Hepatocyte (in vitro differentiated cells): ENCODE data around the gene CEP89.
"Not testable (repeated sequence)": the region's sequence is repeated elsewhere in the genome, so short reads cannot be mapped to it uniquely, and the experiment has no call there.

ENCODE experiments used
- EZH2 ChIP-seq: fragments of 200-600 bp; sonication (generic); IDR thresholded peaks from 2 replicates; pipeline ENCODE4 v1.6.1; 2016; ENCODE audit warnings: antibody characterized with exemption, mild to moderate bottlenecking, borderline replicate concordance
- EZH2phosphoT487 ChIP-seq: fragments of 200-600 bp; sonication (generic); IDR thresholded peaks from one replicate; pipeline ENCODE4 v1.6.1; 2018; ENCODE audit warnings: antibody characterized with exemption, mild to moderate bottlenecking, low read depth, moderate library complexity; ENCODE audit not compliant: unreplicated experiment, severe bottlenecking
- TF ChIP-seq, protein P1 (sequence below): fragments of 200-600 bp; sonication (generic); IDR thresholded peaks from 2 replicates; pipeline ENCODE4 v1.5.1; 2016; ENCODE audit warnings: antibody characterized with exemption, mild to moderate bottlenecking; ENCODE audit not compliant: poor library complexity

DNA sequence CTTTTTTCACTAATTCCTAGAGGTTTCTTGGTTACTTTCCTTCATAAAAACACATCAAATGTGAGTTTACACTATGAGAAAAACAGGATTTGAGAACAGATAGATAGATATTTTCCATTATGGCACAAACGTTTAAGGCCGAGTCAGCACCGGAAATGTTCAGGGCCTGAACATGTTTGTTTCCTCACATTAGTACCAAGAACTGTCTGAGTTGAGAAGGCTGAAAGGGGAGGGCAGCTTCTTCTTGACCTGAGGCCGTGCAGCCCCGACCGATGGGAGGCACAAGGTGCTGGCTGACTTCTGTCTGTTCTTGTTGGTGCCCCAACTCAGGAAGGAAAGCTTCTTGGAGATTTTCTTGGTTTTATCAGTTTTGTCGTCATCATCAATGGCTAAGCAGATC, 8.0 kb upstream of the CEP89 start:
- TF ChIP-seq, protein P1, sequence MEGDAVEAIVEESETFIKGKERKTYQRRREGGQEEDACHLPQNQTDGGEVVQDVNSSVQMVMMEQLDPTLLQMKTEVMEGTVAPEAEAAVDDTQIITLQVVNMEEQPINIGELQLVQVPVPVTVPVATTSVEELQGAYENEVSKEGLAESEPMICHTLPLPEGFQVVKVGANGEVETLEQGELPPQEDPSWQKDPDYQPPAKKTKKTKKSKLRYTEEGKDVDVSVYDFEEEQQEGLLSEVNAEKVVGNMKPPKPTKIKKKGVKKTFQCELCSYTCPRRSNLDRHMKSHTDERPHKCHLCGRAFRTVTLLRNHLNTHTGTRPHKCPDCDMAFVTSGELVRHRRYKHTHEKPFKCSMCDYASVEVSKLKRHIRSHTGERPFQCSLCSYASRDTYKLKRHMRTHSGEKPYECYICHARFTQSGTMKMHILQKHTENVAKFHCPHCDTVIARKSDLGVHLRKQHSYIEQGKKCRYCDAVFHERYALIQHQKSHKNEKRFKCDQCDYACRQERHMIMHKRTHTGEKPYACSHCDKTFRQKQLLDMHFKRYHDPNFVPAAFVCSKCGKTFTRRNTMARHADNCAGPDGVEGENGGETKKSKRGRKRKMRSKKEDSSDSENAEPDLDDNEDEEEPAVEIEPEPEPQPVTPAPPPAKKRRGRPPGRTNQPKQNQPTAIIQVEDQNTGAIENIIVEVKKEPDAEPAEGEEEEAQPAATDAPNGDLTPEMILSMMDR: not testable (repeated sequence)
- not testable (repeated sequence) for TF ChIP-seq EZH2, EZH2phosphoT487
